Activated B cell treated with CpG ODN at 0.5 μM for 24 hours (primary cell): ENCODE results near the gene TPCN1. TPM values are rescaled to one million over a fixed set of nuclear protein-coding genes. Genes with fewer than 3 reads are reported as not detected.

Source experiments
- ATAC-seq: fragments of 200-7000 bp; cut with Tn5 transposase; one replicate; pipeline ENCODE4 v1.10.0; 2021; ENCODE audit warnings: low read depth, mild to moderate bottlenecking, moderate library complexity
- CTCF ChIA-PET: fragments of 350-600 bp; sonication (Branson Sonifier 250); formaldehyde crosslinking; loops from one replicate; lab custom pipeline; 2021; ENCODE audit warnings: antibody characterized with exemption; lab: Charles Lee
- POLR2A ChIA-PET: fragments of 350-600 bp; sonication (Branson Sonifier 250); formaldehyde crosslinking; loops from one replicate; lab custom pipeline; 2021; ENCODE audit warnings: antibody characterized with exemption; lab: Charles Lee
- DNase-seq: peaks from one replicate; pipeline ENCODE4 v3.0.0; 2022
- H3K27ac Mint-ChIP-seq: one replicate; pipeline ENCODE4 v1.8.0; 2020; ENCODE audit warnings: mixed read lengths
- H3K27me3 Mint-ChIP-seq: one replicate; pipeline ENCODE4 v1.8.0; 2021; ENCODE audit warnings: mixed read lengths
- H3K36me3 Mint-ChIP-seq: one replicate; pipeline ENCODE4 v1.8.0; 2021; ENCODE audit warnings: low read depth, mixed read lengths
- H3K4me1 Mint-ChIP-seq: one replicate; pipeline ENCODE4 v1.8.0; 2021; ENCODE audit warnings: mixed read lengths
- H3K4me3 Mint-ChIP-seq: one replicate; pipeline ENCODE4 v1.8.0; 2020; ENCODE audit warnings: mild to moderate bottlenecking, mixed read lengths
- H3K9me3 Mint-ChIP-seq: one replicate; pipeline ENCODE4 v1.8.0; 2020; ENCODE audit warnings: mixed read lengths
- CTCF ChIP-seq: fragments of 200-600 bp; IDR thresholded peaks from one replicate; pipeline ENCODE4 v1.8.0; 2022; ENCODE audit warnings: antibody characterized with exemption, mild to moderate bottlenecking
- intact Hi-C: fragments of 100-400 bp; cut with micrococcal nuclease; formaldehyde crosslinking; loops from one replicate; pipeline ENCODE4 v1.15.1; 2024
- total RNA-seq: library from RNA; stranded (reverse); gene quantifications from 2 replicates; pipeline ENCODE4 v1.2.3, GENCODE V29; 2022

The TPCN1 gene
- total RNA-seq, 1 donor from 2014 or later, result 126 TPM

- no peak overlapping the region for H3K27ac Mint-ChIP-seq
- H3K9me3 Mint-ChIP-seq, result no peaks in the 10 kb centered on the region
- ATAC-seq (no peak), DNase-seq (no peak)
- no peaks in the 10 kb centered on the region for H3K27me3 Mint-ChIP-seq
- H3K4me3 Mint-ChIP-seq, result no peak overlapping the region
- peaks cover 64% of the 10 kb centered on the region for H3K36me3 Mint-ChIP-seq
- intact Hi-C loops, result no loop called here
- no peak for TF ChIP-seq CTCF
- peaks cover 32% of the 10 kb centered on the region for H3K4me1 Mint-ChIP-seq
- ChIA-PET POLR2A (interaction anchor here (0.6 kb wide), 1 partner anchor 21 kb away, joined by 6 read pairs; no protein-coding TSS in a partner anchor), CTCF (no interaction called here)
Observed at GRCh38 chr12:113244047-113244460, 22.8 kb downstream of the TPCN1 start.

GRCh38 chr12:113244478-113244958 is 23.3 kb downstream of the TPCN1 start:
- H3K4me3 Mint-ChIP-seq, result no peak overlapping the region
- DNase-seq (no peak), ATAC-seq (no peak)
- H3K27ac Mint-ChIP-seq, result no peak overlapping the region
- peaks cover 27% of the 10 kb centered on the region for H3K4me1 Mint-ChIP-seq
- TF ChIP-seq CTCF, result no peak
- H3K36me3 Mint-ChIP-seq, result peaks cover 63% of the 10 kb centered on the region
- ChIA-PET POLR2A (interaction anchor here (0.6 to 1.7 kb wide), 5 partner anchors 13 to 91 kb away, joined by 3 to 17 read pairs (median 4); partner anchors contain the start of gene SLC8B1), CTCF (no interaction called here)
- H3K9me3 Mint-ChIP-seq, result no peaks in the 10 kb centered on the region
- no peaks in the 10 kb centered on the region for H3K27me3 Mint-ChIP-seq
- intact Hi-C loops, result no loop called here

GRCh38 chr12:113245695-113246477 is 24.6 kb downstream of the TPCN1 start:
- Mint-ChIP-seq H3K9me3 (no peaks in the 10 kb centered on the region), H3K4me3 (no peak overlapping the region), H3K27me3 (no peaks in the 10 kb centered on the region), H3K36me3 (peaks cover 58% of the 10 kb centered on the region), H3K4me1 (peaks cover 13% of the 10 kb centered on the region), H3K27ac (no peak overlapping the region)
- TF ChIP-seq CTCF, result no peak
- no peak for ATAC-seq
- intact Hi-C loops, result no loop called here
- POLR2A ChIA-PET, result interaction anchor here (0.5 to 1.7 kb wide), 4 partner anchors 37 to 61 kb away, joined by 3 to 6 read pairs (median 4); partner anchors contain the start of gene DDX54
- CTCF ChIA-PET, result no interaction called here
- DNase-seq, result no peak

- ChIA-PET CTCF (no interaction called here), POLR2A (interaction anchor here (0.5 kb wide), 1 partner anchor 57 kb away, joined by 6 read pairs; no protein-coding TSS in a partner anchor)
- no peak for DNase-seq
- Mint-ChIP-seq H3K4me3 (no peak overlapping the region), H3K9me3 (no peaks in the 10 kb centered on the region), H3K36me3 (peaks cover 62% of the 10 kb centered on the region), H3K27ac (no peak overlapping the region), H3K27me3 (no peaks in the 10 kb centered on the region), H3K4me1 (peaks cover 6% of the 10 kb centered on the region)
- no peak for TF ChIP-seq CTCF
- intact Hi-C loops, result no loop called here
- ATAC-seq, result no peak
Observed at GRCh38 chr12:113246478-113247122, 25.3 kb downstream of the TPCN1 start.
